ENCODE results near the gene CRTAC1.
A peak's percentile ranks its signal among the peaks of the same experiment; 100 is the strongest.

Gene CRTAC1

GRCh38 chr10:97924678-97925077 lies 105.7 kb downstream of the CRTAC1 start:
- DNase-seq (ENCODE audit: low read depth in 2 of 2): no peak

- DNase-seq (ENCODE audit: low read depth in 2 of 2): no peak
These were observed 106.9 kb downstream of the CRTAC1 start for GRCh38 chr10:97923476-97923875.

GRCh38 chr10:97923057-97923456 lies 107.4 kb downstream of the CRTAC1 start:
- no peak for DNase-seq (ENCODE audit: low read depth in 2 of 2)

GRCh38 chr10:97922022-97922758 lies 108.2 kb downstream of the CRTAC1 start:
- no peak for DNase-seq (ENCODE audit: low read depth in 2 of 2)

- no peak for DNase-seq (ENCODE audit: low read depth in 2 of 2)
These were observed 108.8 kb downstream of the CRTAC1 start for GRCh38 chr10:97921581-97922021.

- DNase-seq (ENCODE audit: low read depth in 2 of 2): no peak
These were observed 109.6 kb downstream of the CRTAC1 start for GRCh38 chr10:97920865-97921264.

GRCh38 chr10:97919012-97919411 lies 111.4 kb downstream of the CRTAC1 start:
- DNase-seq (ENCODE audit: low read depth in 2 of 2): no peak

- DNase-seq (ENCODE audit: low read depth in 2 of 2): no peak
These were observed 113.8 kb downstream of the CRTAC1 start for GRCh38 chr10:97916586-97916985.

GRCh38 chr10:97915346-97916131 lies 114.9 kb downstream of the CRTAC1 start:
- DNase-seq (ENCODE audit: low read depth in 2 of 2): no peak

GRCh38 chr10:97914837-97915211 lies 115.6 kb downstream of the CRTAC1 start:
- peak; percentile 23 to 46 for DNase-seq (ENCODE audit: low read depth in 2 of 2)

GRCh38 chr10:97914171-97914836 lies 116.1 kb downstream of the CRTAC1 start:
- DNase-seq (ENCODE audit: low read depth in 2 of 2): no peak

GRCh38 chr10:97913614-97914013 lies 116.8 kb downstream of the CRTAC1 start:
- DNase-seq (ENCODE audit: low read depth in 2 of 2): no peak

- no peak for DNase-seq (ENCODE audit: low read depth in 2 of 2)
These were observed 117.2 kb downstream of the CRTAC1 start for GRCh38 chr10:97913193-97913592.

- no peak for DNase-seq (ENCODE audit: low read depth in 2 of 2)
These were observed 119.2 kb downstream of the CRTAC1 start for GRCh38 chr10:97911217-97911616.

GRCh38 chr10:97910661-97911060 lies 119.8 kb downstream of the CRTAC1 start:
- DNase-seq (ENCODE audit: low read depth in 2 of 2): no peak

- no peak for DNase-seq (ENCODE audit: low read depth in 2 of 2)
These were observed 122.6 kb downstream of the CRTAC1 start for GRCh38 chr10:97907830-97908229.

GRCh38 chr10:97907211-97907610 lies 123.2 kb downstream of the CRTAC1 start:
- DNase-seq (ENCODE audit: low read depth in 2 of 2): no peak

- no peak for DNase-seq (ENCODE audit: low read depth in 2 of 2)
These were observed 125.1 kb downstream of the CRTAC1 start for GRCh38 chr10:97905276-97905675.

- DNase-seq (ENCODE audit: low read depth in 2 of 2): no peak
These were observed 125.8 kb downstream of the CRTAC1 start for GRCh38 chr10:97904576-97904975.

- DNase-seq (ENCODE audit: low read depth in 2 of 2): no peak
These were observed 126.4 kb downstream of the CRTAC1 start for GRCh38 chr10:97904018-97904381.

- no peak for DNase-seq (ENCODE audit: low read depth in 2 of 2)
These were observed 127.0 kb downstream of the CRTAC1 start for GRCh38 chr10:97903128-97904017.

- DNase-seq (ENCODE audit: low read depth in 2 of 2): no peak
These were observed 129.0 kb downstream of the CRTAC1 start for GRCh38 chr10:97901381-97901780.
